Endothelial cell of umbilical vein (primary cell): ENCODE results near the gene USH2A. TPM values are rescaled to one million over a fixed set of nuclear protein-coding genes. Genes with fewer than 3 reads are reported as not detected.

Source experiments
- BruUV-seq: library from RNA; stranded (reverse); fragments of 400-500 nt; replicated peaks from 2 replicates; lab custom pipeline; 2021; lab: Mats Ljungman, UMichigan
- CTCF ChIA-PET: fragments of 300-600, 350-600 bp; sonication (Branson Sonifier 250); formaldehyde crosslinking; loops from one replicate; lab custom pipeline; 2021; ENCODE audit warnings: antibody characterized with exemption, inconsistent platforms; lab: Charles Lee
- POLR2A ChIA-PET: fragments of 300-600, 350-600 bp; sonication (Branson Sonifier 250); formaldehyde crosslinking; loops from one replicate; lab custom pipeline; 2021; ENCODE audit warnings: antibody characterized with exemption, inconsistent platforms; lab: Charles Lee
- DNase-seq: peaks from one replicate; pipeline ENCODE4 v3.0.0-alpha.2; 2011; ENCODE audit warnings: low read depth, low spot score
- FAIRE-seq: peaks from 2 replicates; lab custom pipeline; 2011; peaks lifted over from hg19 to GRCh38; lab: Jason Lieb, UNC
- H2AFZ ChIP-seq: 2 replicates; pipeline ENCODE4 v1.6.0; 2012; ENCODE audit warnings: low read depth, low read length, control low read depth, inconsistent platforms
- H3K27ac ChIP-seq: 2 replicates; pipeline ENCODE4 v1.5.1; 2011; ENCODE audit warnings: low read depth, mild to moderate bottlenecking, control low read depth, low read length, moderate library complexity; ENCODE audit not compliant: insufficient read depth
- H3K27me3 ChIP-seq, 2 experiments: 2 replicates each; pipeline versions ENCODE4 v1.6.0 to v1.6.1; 2011; ENCODE audit warnings: low read length in 2 of 2, mixed read lengths in 1 of 2; ENCODE audit not compliant: control insufficient read depth in 2 of 2, insufficient read depth in 2 of 2
- H3K36me3 ChIP-seq, 2 experiments: 2 replicates in 1 of 2; 3 replicates in 1 of 2; pipeline ENCODE4 v1.5.1; 2011; ENCODE audit warnings: low read length in 2 of 2, mild to moderate bottlenecking in 1 of 2, moderate library complexity in 1 of 2; ENCODE audit not compliant: control insufficient read depth in 2 of 2, insufficient read depth in 2 of 2; ENCODE audit errors: extremely low read depth in 1 of 2
- H3K4me1 ChIP-seq: 3 replicates; pipeline ENCODE4 v1.5.1; 2011; ENCODE audit warnings: mild to moderate bottlenecking, low read length; ENCODE audit not compliant: control insufficient read depth, insufficient read depth; ENCODE audit errors: extremely low read depth
- H3K4me2 ChIP-seq: 2 replicates; pipeline ENCODE4 v1.6.1; 2011; ENCODE audit warnings: low read length, control low read depth, mixed read lengths; ENCODE audit not compliant: insufficient read depth
- H3K4me3 ChIP-seq, 3 experiments: fragments of 200-600 bp in 1 of 3; sonication (generic), shearing (Covaris generic) in 1 of 3; replicated peaks in 1 of 3; 2 replicates each; pipeline ENCODE4 v1.5.1; 2011 to 2016; ENCODE audit warnings: control low read depth in 3 of 3, low read length in 3 of 3, mild to moderate bottlenecking in 2 of 3, inconsistent platforms in 1 of 3, low read depth in 1 of 3, moderate library complexity in 1 of 3; ENCODE audit not compliant: insufficient read depth in 1 of 3
- H3K79me2 ChIP-seq: 2 replicates; pipeline ENCODE4 v1.6.0; 2012; ENCODE audit warnings: low read length, inconsistent platforms; ENCODE audit not compliant: control insufficient read depth, insufficient read depth
- H3K9ac ChIP-seq: replicated peaks from 2 replicates; pipeline ENCODE3; 2011; ENCODE audit warnings: low read length, control low read depth; ENCODE audit not compliant: insufficient read depth; ENCODE audit errors: extremely low read depth
- H3K9me1 ChIP-seq: replicated peaks from 3 replicates; pipeline ENCODE4 v1.6.0; 2011; ENCODE audit warnings: mild to moderate bottlenecking, low read length; ENCODE audit not compliant: control insufficient read depth, insufficient read depth; ENCODE audit errors: extremely low read depth
- H3K9me3 ChIP-seq: replicated peaks from 2 replicates; pipeline ENCODE4 v1.5.1; 2012; ENCODE audit warnings: low read length, inconsistent platforms; ENCODE audit not compliant: control insufficient read depth, insufficient read depth
- H4K20me1 ChIP-seq: replicated peaks from 2 replicates; pipeline ENCODE3; 2011; ENCODE audit warnings: mild to moderate bottlenecking, low read length; ENCODE audit not compliant: control insufficient read depth, insufficient read depth; ENCODE audit errors: extremely low read depth
- EZH2 ChIP-seq: IDR thresholded peaks from 2 replicates; pipeline ENCODE4 v1.6.1; 2012; ENCODE audit warnings: borderline replicate concordance, low read depth, mild to moderate bottlenecking, moderate library complexity, low read length, inconsistent platforms; ENCODE audit not compliant: severe bottlenecking
- FOS ChIP-seq: IDR thresholded peaks from 2 replicates; pipeline ENCODE4 v1.6.1; 2011; ENCODE audit warnings: mild to moderate bottlenecking, low read length, moderate library complexity, borderline replicate concordance; ENCODE audit not compliant: insufficient read depth
- GATA2 ChIP-seq: IDR thresholded peaks from 2 replicates; pipeline ENCODE4 v1.7.0; 2011; ENCODE audit warnings: low read depth, mild to moderate bottlenecking, moderate library complexity, mixed read lengths, low read length; ENCODE audit not compliant: insufficient read length, insufficient read depth
- JUN ChIP-seq: IDR thresholded peaks from 2 replicates; pipeline ENCODE4 v1.6.1; 2011; ENCODE audit warnings: borderline replicate concordance, low read depth; ENCODE audit not compliant: insufficient read length, insufficient read depth
- MYC ChIP-seq: IDR thresholded peaks from one replicate; pipeline ENCODE4 v1.6.1; 2011; ENCODE audit warnings: mild to moderate bottlenecking, low read depth, low read length
- POLR2A ChIP-seq: IDR thresholded peaks from 2 replicates; pipeline ENCODE4 v1.6.1; 2012; ENCODE audit warnings: low read depth, mild to moderate bottlenecking, control low read depth, low read length
- POLR2AphosphoS5 ChIP-seq: IDR thresholded peaks from 2 replicates; pipeline ENCODE4 v1.6.1; 2012; ENCODE audit warnings: low read depth, mild to moderate bottlenecking, control low read depth, low read length, moderate library complexity; ENCODE audit not compliant: insufficient read depth
- dilution Hi-C: fragments of 300-500 bp; cut with MboI; formaldehyde crosslinking; loops from one replicate; pipeline ENCODE4 v1.15.0; 2019; ENCODE audit warnings: low sequenced_read_pairs; ENCODE audit not compliant: extremely low pct_ligation_motif_present
- intact Hi-C: fragments of 100-400 bp; cut with micrococcal nuclease; formaldehyde crosslinking; loops from one replicate; pipeline ENCODE4 v1.10.0; 2022
- polyA plus RNA-seq, 4 experiments: library from polyadenylated mRNA; depleted of rRNA in 3 of 4; stranded (reverse) in 3 of 4; unstranded in 1 of 4; fragments of >200 nt; gene quantifications; 2 replicates each; pipeline versions ENCODE4 v1.2.1 to v1.2.3, GENCODE V29; 2011 to 2012; ENCODE audit warnings: missing spikeins in 1 of 4
- total RNA-seq: library from RNA; stranded (reverse); gene quantifications from 2 replicates; pipeline ENCODE4 v1.2.3, GENCODE V29; 2021
- TF ChIP-seq, protein P1 (sequence below): IDR thresholded peaks from 2 replicates; pipeline ENCODE4 v1.6.1; 2011; ENCODE audit not compliant: insufficient read depth, insufficient read length
- TF ChIP-seq, protein P2 (sequence below), 2 donors: IDR thresholded peaks; 1 replicate in 1 of 2; 2 replicates in 1 of 2; pipeline ENCODE4 v1.5.1; 2011; ENCODE audit warnings: low read length in 2 of 2, mild to moderate bottlenecking in 2 of 2, moderate library complexity in 2 of 2, control low read depth in 1 of 2, inconsistent platforms in 1 of 2, low read depth in 1 of 2; ENCODE audit not compliant: insufficient read depth in 1 of 2; ENCODE audit errors: extremely low read depth in 1 of 2

Gene USH2A
- total and polyA plus RNA-seq, 2 donors (not counting 3 experiments of a cell fraction or from before 2014, with no cell fraction given) = not detected

DNA sequence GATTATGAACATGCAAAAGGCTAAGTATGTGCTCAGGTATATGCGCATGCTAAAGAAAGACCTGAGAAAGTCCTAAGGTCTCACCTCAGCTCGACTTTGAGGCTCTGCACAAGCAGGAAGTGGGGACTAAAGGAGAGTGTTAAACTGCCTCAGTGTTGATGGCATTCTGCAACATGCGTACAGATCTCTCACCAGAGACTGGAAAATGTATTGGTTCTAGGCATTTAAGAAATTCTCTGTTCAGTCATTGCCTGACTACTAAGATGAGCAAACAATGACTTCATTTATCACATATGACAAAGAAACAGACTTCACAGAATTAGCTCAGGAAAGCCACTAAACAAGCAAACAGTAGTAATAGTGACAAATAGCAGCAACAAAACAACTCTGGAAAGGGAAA, 90.8 kb downstream of the USH2A start:
- BruUV-seq = no TSS peak
- Histone ChIP-seq H3K9me3 (peaks cover 5% of the 10 kb centered on the region), H3K27ac (no peak overlapping the region), H3K4me1 (no peaks in the 10 kb centered on the region), H3K79me2 (no peaks in the 10 kb centered on the region), H3K9me1 (no peaks in the 10 kb centered on the region), H3K36me3 (no peaks in the 10 kb centered on the region), H3K9ac (no peak overlapping the region), H3K4me3 (no peak overlapping the region), H4K20me1 (no peaks in the 10 kb centered on the region), H2AFZ (no peak overlapping the region), H3K27me3 (no peaks in the 10 kb centered on the region), H3K4me2 (no peak overlapping the region)
- FAIRE-seq = no peak
- CTCF ChIA-PET = no interaction called here
- intact Hi-C loops (no loop called here), dilution Hi-C loops (no loop called here)
- no peak for DNase-seq
- TF ChIP-seq, protein P1, sequence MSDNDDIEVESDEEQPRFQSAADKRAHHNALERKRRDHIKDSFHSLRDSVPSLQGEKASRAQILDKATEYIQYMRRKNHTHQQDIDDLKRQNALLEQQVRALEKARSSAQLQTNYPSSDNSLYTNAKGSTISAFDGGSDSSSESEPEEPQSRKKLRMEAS = no peak
- TF ChIP-seq FOS (no peak), EZH2 (no peak)
- POLR2A ChIA-PET = no interaction called here

- dilution Hi-C loops (no loop called here), intact Hi-C loops (no loop called here)
- CTCF ChIA-PET = no interaction called here
- no TSS peak for BruUV-seq
- Histone ChIP-seq H4K20me1 (no peaks in the 10 kb centered on the region), H3K9me3 (peaks cover 5% of the 10 kb centered on the region), H3K9me1 (no peaks in the 10 kb centered on the region), H3K4me3 (no peak overlapping the region), H3K27ac (no peak overlapping the region), H2AFZ (no peak overlapping the region), H3K4me2 (no peak overlapping the region), H3K36me3 (no peaks in the 10 kb centered on the region), H3K27me3 (no peaks in the 10 kb centered on the region), H3K79me2 (no peaks in the 10 kb centered on the region), H3K4me1 (no peaks in the 10 kb centered on the region), H3K9ac (no peak overlapping the region)
- POLR2A ChIA-PET = no interaction called here
- DNase-seq (no peak), FAIRE-seq (no peak)
- TF ChIP-seq FOS (no peak), POLR2A (no peak), POLR2AphosphoS5 (no peak), JUN (no peak), EZH2 (no peak), GATA2 (no peak), MYC (no peak)
- TF ChIP-seq, protein P1 = no peak
- TF ChIP-seq, protein P2, sequence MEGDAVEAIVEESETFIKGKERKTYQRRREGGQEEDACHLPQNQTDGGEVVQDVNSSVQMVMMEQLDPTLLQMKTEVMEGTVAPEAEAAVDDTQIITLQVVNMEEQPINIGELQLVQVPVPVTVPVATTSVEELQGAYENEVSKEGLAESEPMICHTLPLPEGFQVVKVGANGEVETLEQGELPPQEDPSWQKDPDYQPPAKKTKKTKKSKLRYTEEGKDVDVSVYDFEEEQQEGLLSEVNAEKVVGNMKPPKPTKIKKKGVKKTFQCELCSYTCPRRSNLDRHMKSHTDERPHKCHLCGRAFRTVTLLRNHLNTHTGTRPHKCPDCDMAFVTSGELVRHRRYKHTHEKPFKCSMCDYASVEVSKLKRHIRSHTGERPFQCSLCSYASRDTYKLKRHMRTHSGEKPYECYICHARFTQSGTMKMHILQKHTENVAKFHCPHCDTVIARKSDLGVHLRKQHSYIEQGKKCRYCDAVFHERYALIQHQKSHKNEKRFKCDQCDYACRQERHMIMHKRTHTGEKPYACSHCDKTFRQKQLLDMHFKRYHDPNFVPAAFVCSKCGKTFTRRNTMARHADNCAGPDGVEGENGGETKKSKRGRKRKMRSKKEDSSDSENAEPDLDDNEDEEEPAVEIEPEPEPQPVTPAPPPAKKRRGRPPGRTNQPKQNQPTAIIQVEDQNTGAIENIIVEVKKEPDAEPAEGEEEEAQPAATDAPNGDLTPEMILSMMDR (IDR thresholded peaks at IDR 0.05; ENCODE audit: extremely low read depth in 1 of 2, insufficient read depth in 1 of 2, low read depth in 1 of 2, low read length in 2 of 2) = no peak
Observed at GRCh38 chr1:216332003-216332402, 91.2 kb downstream of the USH2A start.
